ENCODE data around the gene MUC5B. TPM values are rescaled to one million over a fixed set of nuclear protein-coding genes. Genes with fewer than 3 reads are reported as not detected.

The MUC5B gene
- total RNA-seq, 1 donor from 2014 or later = not detected

DNA sequence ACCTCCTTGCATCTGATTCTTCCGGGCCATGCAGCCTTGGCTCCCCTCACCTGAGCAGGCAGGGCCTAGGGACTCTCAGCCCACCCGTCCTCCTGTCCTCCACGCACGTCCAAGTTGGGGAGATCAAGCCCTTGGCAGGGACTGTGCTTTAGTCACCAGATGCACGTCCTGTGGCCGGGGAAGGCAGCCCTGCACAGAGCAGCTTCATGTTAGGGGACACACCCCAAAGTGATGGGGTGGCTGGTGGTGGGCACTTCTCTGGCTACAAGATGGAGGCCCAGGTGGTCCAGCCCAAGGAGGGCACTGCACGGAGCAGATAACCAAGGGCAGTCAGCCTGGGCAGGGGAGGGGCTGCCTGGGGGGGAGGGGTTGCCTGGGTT is 1.2 kb downstream of the MUC5B start:
- no peak for TF ChIP-seq CTCF (IDR thresholded peaks at IDR 0.05; ENCODE audit: borderline replicate concordance)
- intact Hi-C loops (cut with micrococcal nuclease) = no loop called here
- H3K36me3 ChIP-seq = no peaks in the 10 kb centered on the region
- H3K27ac ChIP-seq (replicated peaks) = no peak overlapping the region
- DNase-seq = no peak
- H3K4me3 ChIP-seq = no peak overlapping the region
- no peaks in the 10 kb centered on the region for H3K4me1 ChIP-seq
- H3K27me3 ChIP-seq (ENCODE audit: low read depth) = peaks cover 100% of the 10 kb centered on the region
- H3K9me3 ChIP-seq (replicated peaks) = no peaks in the 10 kb centered on the region

GRCh38 chr11:1224491-1225385 is 1.9 kb downstream of the MUC5B start:
- DNase-seq = no peak
- TF ChIP-seq CTCF (IDR thresholded peaks at IDR 0.05; ENCODE audit: borderline replicate concordance) = no peak
- H3K4me1 ChIP-seq = no peaks in the 10 kb centered on the region
- H3K27ac ChIP-seq (replicated peaks) = no peak overlapping the region
- intact Hi-C loops (cut with micrococcal nuclease) = no loop called here
- no peaks in the 10 kb centered on the region for H3K36me3 ChIP-seq
- no peaks in the 10 kb centered on the region for H3K9me3 ChIP-seq (replicated peaks)
- H3K27me3 ChIP-seq (ENCODE audit: low read depth) = peaks cover 100% of the 10 kb centered on the region
- H3K4me3 ChIP-seq = no peak overlapping the region

GRCh38 chr11:1225386-1226225 is 2.7 kb downstream of the MUC5B start:
- no peak for TF ChIP-seq CTCF (IDR thresholded peaks at IDR 0.05; ENCODE audit: borderline replicate concordance)
- DNase-seq = peak; percentile 16
- H3K27me3 ChIP-seq (ENCODE audit: low read depth) = peaks cover 100% of the 10 kb centered on the region
- intact Hi-C loops (cut with micrococcal nuclease) = no loop called here
- no peaks in the 10 kb centered on the region for H3K9me3 ChIP-seq (replicated peaks)
- H3K27ac ChIP-seq (replicated peaks) = no peak overlapping the region
- H3K36me3 ChIP-seq = no peaks in the 10 kb centered on the region
- H3K4me1 ChIP-seq = no peaks in the 10 kb centered on the region
- H3K4me3 ChIP-seq = no peak overlapping the region

DNA sequence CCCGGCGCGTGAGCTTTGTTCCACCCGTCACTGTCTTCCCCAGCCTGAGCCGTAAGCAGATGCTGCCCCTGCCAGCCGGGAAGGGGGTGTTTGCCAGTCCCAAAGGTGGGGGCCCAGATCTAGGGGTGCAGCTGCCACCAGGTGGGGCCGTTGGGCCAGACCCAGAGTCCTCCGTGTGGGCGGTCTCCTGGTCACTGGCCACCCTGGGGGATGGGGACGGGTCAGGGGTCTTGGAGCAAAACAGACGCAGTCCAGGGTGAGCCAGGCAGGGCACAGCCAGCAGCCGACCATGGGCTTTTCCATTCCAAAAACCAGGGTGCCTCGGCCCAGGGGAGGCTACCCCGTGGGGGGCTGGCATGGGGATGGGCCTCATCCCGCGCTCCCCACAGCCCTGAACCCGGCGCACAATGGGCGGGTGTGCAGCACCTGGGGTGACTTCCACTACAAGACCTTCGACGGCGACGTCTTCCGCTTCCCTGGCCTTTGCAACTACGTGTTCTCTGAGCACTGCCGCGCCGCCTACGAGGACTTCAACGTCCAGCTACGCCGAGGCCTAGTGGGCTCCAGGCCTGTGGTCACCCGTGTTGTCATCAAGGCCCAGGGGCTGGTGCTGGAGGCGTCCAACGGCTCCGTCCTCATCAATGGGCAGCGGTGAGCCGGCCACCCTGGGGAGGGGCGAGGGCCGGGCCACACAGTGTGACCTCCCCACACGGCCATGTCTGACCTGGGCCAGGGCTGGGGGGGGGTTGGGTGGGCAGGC is 3.5 kb downstream of the MUC5B start:
- H3K9me3 ChIP-seq (replicated peaks) = no peaks in the 10 kb centered on the region
- peaks cover 100% of the 10 kb centered on the region for H3K27me3 ChIP-seq (ENCODE audit: low read depth)
- no peak overlapping the region for H3K27ac ChIP-seq (replicated peaks)
- H3K4me3 ChIP-seq = no peak overlapping the region
- peak; percentile 11 for DNase-seq
- intact Hi-C loops (cut with micrococcal nuclease) = no loop called here
- no peak for TF ChIP-seq CTCF (IDR thresholded peaks at IDR 0.05; ENCODE audit: borderline replicate concordance)
- H3K4me1 ChIP-seq = no peaks in the 10 kb centered on the region
- no peaks in the 10 kb centered on the region for H3K36me3 ChIP-seq

DNA sequence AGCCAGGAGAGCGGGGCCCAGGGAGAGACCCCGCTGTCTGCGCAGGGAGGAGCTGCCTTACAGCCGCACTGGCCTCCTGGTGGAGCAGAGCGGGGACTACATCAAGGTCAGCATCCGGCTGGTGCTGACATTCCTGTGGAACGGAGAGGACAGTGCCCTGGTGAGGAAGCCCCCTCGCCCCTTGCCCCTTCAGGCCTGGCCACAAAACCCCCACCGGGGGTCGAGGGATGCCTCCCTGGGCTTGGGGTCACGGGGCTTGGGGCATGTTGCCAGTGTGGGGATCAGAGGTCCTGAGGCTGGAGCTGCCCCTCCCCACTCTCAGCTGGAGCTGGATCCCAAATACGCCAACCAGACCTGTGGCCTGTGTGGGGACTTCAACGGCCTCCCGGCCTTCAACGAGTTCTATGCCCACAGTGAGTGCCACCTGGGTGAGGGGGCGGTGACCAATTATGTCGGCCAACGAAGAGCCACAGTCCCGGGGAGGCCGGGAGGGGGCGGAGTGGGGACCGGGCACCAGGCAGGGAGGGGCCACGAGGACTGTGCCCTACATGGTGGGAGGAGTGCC is 4.2 kb downstream of the MUC5B start:
- no peak for DNase-seq
- Histone ChIP-seq H3K4me3 (no peak overlapping the region), H3K9me3 (replicated peaks) (no peaks in the 10 kb centered on the region), H3K27me3 (ENCODE audit: low read depth) (peaks cover 100% of the 10 kb centered on the region), H3K36me3 (no peaks in the 10 kb centered on the region), H3K4me1 (no peaks in the 10 kb centered on the region), H3K27ac (replicated peaks) (no peak overlapping the region)
- intact Hi-C loops (cut with micrococcal nuclease) = no loop called here
- no peak for TF ChIP-seq CTCF (IDR thresholded peaks at IDR 0.05; ENCODE audit: borderline replicate concordance)
